Bronchial epithelial cell (primary cell): ENCODE results near the gene TUT7. TPM values are rescaled to one million over a fixed set of nuclear protein-coding genes. Genes with fewer than 3 reads are reported as not detected.

Experiments
- DNase-seq: peaks from one replicate; pipeline ENCODE4 v3.0.0-alpha.2; 2010; ENCODE audit warnings: low read depth
- FAIRE-seq: peaks from 2 replicates; lab custom pipeline; 2011; peaks lifted over from hg19 to GRCh38; lab: Jason Lieb, UNC
- H3K27me3 ChIP-seq: 2 replicates; pipeline ENCODE4 v1.5.1; 2011; ENCODE audit warnings: low read length; ENCODE audit not compliant: control insufficient read depth, insufficient read depth
- H3K36me3 ChIP-seq: 2 replicates; pipeline ENCODE4 v1.5.1; 2011; ENCODE audit warnings: low read length; ENCODE audit not compliant: control insufficient read depth, insufficient read depth
- H3K4me3 ChIP-seq: 2 replicates; pipeline ENCODE4 v1.5.1; 2011; ENCODE audit warnings: mild to moderate bottlenecking, low read depth, low read length, control low read depth
- CTCF ChIP-seq: IDR thresholded peaks from 2 replicates; pipeline ENCODE4 v1.5.1; 2011; ENCODE audit warnings: mild to moderate bottlenecking, moderate library complexity, low read length, control low read depth, inconsistent platforms; ENCODE audit not compliant: insufficient read depth, severe bottlenecking
- total RNA-seq: library from RNA; depleted of rRNA; stranded (reverse); fragments of >200 nt; gene quantifications from 2 replicates; pipeline ENCODE4 v1.2.1, GENCODE V29; 2014

The TUT7 gene
- total RNA-seq, 1 donor from 2014 or later: 24.7 TPM

- FAIRE-seq (no peak), DNase-seq (no peak)
- Histone ChIP-seq H3K4me3 (no peak overlapping the region), H3K27me3 (no peaks in the 10 kb centered on the region), H3K36me3 (peaks cover 2% of the 10 kb centered on the region)
- TF ChIP-seq CTCF: no peak
Measured at GRCh38 chr9:86275962-86276361, 78.2 kb downstream of the TUT7 start.

- no peak for DNase-seq
- FAIRE-seq: no peak
- no peaks in the 10 kb centered on the region for H3K36me3 ChIP-seq
- no peak overlapping the region for H3K4me3 ChIP-seq
- no peak for TF ChIP-seq CTCF
- H3K27me3 ChIP-seq: no peaks in the 10 kb centered on the region
Measured at GRCh38 chr9:86274821-86275643, 79.2 kb downstream of the TUT7 start.

GRCh38 chr9:86272221-86272620 lies 82.0 kb downstream of the TUT7 start:
- no peak for TF ChIP-seq CTCF
- H3K4me3 ChIP-seq: no peak overlapping the region
- FAIRE-seq: no peak
- no peak for DNase-seq
- no peaks in the 10 kb centered on the region for H3K36me3 ChIP-seq
- H3K27me3 ChIP-seq: no peaks in the 10 kb centered on the region

DNA sequence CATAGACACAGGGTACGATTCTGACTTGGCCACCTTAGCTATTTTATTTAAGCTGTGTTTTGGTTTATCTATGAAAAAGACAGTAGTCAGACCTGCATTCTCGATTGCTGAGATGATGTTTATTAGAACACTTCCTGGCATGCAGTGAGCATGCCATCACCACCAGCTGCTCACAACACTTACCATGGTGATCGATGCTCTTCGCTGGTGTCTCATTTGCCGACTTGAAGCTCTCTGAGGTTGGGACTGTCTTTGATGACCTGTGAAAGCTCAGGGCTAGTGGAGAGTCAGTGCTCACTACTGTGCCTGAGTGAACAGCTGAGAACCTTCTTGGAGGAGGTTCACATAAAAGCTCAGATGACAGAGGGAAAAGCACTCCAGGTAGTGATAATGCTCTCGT lies 90.3 kb downstream of the TUT7 start:
- Histone ChIP-seq H3K27me3 (no peaks in the 10 kb centered on the region), H3K36me3 (peaks cover 7% of the 10 kb centered on the region), H3K4me3 (no peak overlapping the region)
- TF ChIP-seq CTCF: no peak
- FAIRE-seq: peak; percentile 88
- DNase-seq: no peak

DNA sequence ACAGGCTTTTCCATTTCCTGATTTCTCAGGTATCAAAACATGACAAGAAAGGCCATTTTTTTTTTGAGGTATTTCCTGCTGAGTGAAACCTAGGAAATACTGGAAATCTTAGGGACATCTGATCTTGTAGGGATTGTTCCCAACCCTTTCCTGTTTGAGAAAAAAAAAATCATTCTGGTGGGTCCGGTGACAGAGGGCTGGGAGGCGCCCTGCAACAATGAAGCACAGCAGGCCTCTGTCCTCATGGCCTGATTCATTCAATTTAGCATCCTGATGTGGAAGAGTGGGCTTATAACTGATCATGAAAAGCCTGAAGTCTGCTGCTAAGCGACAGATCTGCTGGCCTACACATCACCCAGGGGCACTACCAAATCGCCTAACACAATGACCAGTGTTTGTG lies 91.7 kb downstream of the TUT7 start:
- Histone ChIP-seq H3K4me3 (no peak overlapping the region), H3K27me3 (no peaks in the 10 kb centered on the region), H3K36me3 (peaks cover 7% of the 10 kb centered on the region)
- DNase-seq (no peak), FAIRE-seq (no peak)
- TF ChIP-seq CTCF: no peak
